Temporal lobe (tissue), 1 donor: ENCODE measurements around the gene NBPF3. TPM values are rescaled to one million over a fixed set of nuclear protein-coding genes. Genes with fewer than 3 reads are reported as not detected.

Experiments
- total RNA-seq: library from RNA; depleted of rRNA; stranded (reverse); fragments of >200 nt; gene quantifications from one replicate; pipeline ENCODE4 v1.2.3, GENCODE V29; 2014

The NBPF3 gene
- total RNA-seq, 1 donor from 2014 or later: 12.5 TPM

Other genes starting within 250 kb of the NBPF3 start
- 9.8 TPM for gene ECE1, start 149.7 kb upstream of the NBPF3 start, total RNA-seq
- 2.5 TPM for gene ALPL, start 69.3 kb downstream of the NBPF3 start, total RNA-seq
- 22.6 TPM for gene RAP1GAP, start 229.2 kb downstream of the NBPF3 start, total RNA-seq